NCI-H345 treated with DMSO at 0.1 percent for 48 hours (cell line): ENCODE data around the gene NT5DC2.

Experiments used
- DNase-seq: peaks from one replicate; lab custom pipeline; 2025; ENCODE audit not compliant: unreplicated experiment; lab: John Stamatoyannopoulos, UW

Gene NT5DC2

DNA sequence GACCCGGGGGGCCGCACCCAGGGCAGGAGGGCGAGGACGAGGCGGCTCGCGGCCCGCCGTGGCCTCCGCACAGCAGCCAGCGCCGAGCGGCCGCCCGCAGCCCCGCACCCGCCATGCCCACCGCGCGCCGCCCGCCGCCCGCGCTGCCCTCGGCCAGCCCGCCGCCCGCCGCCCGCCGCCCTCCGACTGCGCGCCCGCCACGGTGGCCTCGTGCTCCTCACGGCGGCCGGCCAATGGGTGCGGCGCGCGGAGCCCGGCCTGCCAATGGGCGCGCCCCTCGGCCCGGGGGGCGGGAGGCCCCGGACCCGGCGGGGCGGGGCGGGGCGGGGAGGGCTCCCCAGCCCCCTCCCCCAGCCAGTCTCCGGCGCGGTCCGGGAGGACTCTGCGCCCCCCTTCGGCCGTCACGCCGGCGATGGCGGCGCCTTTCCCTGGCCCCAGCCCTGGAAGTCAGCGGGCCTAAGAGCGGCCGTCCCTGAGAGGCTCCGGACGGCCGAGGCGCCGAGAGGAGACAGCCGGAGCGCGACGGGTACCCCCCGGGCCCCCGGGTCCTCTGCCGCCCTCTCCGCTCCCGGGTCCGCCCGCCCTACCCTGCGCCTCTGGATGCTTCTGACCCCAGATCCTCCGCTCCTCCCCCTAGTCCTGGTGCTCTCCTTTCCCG lies at the start of gene NT5DC2:
Gene NT5DC2 (minus strand): TSS at position 235 of the 658 bp plus-strand sequence. CDS start 120 bp downstream, at position 115.
- DNase-seq = peak; percentile 43

DNA sequence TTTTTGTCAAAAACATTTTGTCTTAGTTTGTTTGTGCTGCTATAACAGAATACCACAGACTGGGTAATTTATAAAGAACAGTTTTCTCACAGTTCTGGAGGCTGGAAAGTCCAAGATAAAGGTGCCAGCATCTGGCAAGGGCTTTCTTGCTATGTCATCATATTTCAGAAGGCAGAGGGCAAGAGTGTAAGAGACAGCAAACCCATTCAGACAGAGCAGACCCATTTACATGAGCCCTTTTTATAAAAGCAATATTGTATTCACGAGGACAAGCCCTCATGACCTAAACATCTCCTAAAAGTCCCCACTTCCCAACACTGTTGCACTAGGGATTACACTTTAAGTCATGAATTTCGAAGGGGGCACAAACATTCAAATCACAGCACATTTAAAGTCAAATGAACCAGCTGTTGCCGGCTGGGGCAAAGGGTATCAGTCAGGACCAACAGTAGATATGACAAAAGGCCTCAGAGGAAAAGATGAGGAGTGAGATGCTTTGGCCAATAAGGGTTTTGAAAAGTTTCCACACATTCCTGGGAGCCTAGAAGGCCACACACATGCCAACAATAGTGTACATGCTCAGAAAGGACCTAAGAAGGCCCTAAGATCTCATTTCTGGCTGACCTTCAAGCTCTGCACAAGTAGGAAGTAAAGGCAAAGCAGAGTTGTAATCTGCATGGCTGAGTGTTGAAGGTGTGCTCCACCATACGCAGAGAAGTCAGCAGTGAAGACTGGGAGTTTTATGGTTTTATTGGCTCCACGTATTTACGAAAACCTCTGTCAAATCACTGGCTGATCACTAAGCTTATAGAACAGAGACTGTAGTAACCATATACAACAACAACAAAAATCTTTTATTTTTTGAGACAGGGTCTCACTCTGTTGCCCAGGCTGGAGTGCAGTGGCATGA lies 40.7 kb upstream of the NT5DC2 start:
- no peak for DNase-seq

DNA sequence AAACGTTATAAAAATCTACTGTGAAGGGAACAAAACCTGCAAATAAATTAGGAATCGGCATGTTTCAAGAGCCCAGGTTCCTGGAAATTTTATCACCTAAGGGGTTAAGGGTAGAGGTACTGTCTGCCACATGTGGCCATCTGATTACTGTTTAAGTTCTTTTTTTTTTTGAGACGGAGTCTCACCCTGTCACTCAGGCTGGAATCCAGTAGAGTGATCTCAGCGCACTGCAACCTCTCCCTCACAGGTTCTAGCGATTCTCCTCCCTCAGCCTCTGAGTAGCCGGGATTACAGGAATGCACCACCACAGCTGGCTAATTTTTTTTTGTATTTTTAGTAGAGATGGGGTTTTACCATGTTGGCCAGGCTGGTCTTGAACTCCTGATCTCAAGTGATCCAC lies 38.6 kb upstream of the NT5DC2 start:
- DNase-seq = no peak

DNA sequence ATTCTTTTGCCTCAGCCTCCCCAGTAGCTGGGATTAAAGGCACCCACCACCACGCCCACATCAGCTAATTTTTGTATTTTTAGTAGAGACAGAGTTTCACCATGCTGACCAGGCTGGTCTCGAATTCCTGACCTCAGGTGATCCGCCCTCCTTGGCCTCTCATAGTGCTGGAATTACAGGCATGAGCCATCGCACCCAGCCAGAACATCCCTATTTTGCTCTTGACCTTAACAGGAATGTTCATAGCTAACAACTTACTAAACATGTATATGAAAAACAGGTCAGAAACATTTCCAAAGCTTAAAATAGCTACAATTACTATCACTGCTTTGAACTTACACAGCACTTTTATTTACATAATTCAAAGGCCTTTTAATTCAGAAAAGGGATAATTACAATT lies 36.4 kb upstream of the NT5DC2 start:
- no peak for DNase-seq

DNA sequence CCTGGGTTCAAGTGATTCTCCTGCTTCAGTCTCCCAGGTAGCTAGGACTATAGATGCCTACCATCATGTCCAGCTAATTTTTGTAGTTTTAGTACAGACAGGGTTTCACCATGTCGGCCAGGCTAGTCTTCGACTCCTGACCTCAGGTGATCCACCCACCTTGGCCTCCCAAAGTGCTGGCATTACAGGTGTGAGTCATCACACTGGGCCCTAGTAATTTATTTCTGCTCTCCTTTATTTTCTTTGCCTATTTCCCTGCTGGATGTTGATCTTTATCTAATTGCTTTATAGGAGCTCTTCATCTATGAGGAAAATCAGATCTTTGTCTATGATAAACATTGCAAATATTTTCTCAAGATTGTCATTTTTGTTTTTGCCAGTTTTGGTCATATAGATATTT lies 34.4 kb upstream of the NT5DC2 start:
- no peak for DNase-seq

DNA sequence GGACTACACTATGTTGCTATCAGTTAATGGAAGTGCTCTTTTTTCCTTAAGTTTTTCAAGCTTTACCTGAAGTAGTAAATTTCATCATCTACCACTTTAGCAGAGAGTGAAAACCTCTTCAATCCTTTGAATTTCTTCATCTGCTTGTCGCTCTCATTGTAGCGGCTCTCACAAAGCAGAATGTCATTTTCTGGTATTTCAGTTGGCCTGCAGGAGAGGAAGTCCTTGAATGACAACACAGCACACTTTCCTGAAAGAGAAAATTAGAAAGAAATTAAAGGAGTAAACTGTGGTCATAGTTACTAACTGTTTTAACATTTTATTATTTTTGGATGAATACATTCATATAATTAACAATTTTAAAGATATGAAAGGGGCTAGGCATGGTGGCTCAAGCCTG lies 30.3 kb upstream of the NT5DC2 start:
- no peak for DNase-seq

DNA sequence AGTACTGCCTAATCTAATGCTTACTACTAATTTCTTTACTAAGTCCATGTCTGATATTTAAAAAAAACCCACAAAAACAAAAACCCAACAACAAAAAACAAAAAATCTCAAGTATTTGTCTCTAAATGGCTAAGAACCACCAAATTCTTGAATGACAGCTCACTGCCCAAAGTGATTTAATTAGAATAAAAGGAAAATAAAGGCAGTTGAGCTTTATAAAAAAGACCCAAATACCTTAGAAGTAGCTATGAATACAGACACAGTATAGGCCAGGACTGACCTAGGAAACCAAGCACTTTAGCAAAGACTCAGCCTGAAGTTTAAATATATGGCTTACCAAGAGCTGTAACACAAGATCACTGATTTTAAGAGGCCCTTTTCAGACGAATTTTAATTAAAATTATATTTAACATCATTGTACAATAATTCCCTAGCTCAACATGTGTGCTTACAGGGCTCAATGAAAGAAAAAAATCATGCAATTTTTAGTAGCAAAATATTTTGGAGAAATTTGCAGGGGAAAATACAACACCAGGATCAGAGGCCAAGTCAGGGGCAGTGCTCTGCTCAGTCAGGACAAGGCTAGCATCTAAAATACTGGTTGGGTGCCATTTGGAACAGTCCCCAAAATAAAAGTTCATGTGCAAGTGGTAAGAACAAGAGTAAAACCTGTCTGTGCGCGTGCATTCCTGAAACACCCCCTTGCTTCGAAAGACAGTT lies 27.5 kb upstream of the NT5DC2 start:
- DNase-seq = no peak

DNA sequence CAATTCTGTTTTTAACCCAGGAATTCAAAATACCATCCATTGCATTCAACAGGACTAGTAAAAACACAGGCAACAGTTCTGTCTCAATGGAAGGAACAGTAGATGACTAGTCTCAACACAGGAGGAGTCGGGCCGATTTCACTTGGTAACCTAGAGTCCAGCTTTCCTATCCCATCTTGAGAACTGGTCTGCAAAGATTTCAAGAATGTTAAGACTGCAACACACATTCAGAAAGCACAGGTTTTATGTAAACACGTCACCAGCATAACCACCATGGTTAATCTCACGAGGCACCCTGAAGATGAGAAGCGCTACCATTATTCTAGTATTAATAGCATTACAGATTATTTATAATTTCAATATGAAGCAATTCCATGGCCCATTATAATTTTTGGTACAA lies 24.8 kb upstream of the NT5DC2 start:
- no peak for DNase-seq

DNA sequence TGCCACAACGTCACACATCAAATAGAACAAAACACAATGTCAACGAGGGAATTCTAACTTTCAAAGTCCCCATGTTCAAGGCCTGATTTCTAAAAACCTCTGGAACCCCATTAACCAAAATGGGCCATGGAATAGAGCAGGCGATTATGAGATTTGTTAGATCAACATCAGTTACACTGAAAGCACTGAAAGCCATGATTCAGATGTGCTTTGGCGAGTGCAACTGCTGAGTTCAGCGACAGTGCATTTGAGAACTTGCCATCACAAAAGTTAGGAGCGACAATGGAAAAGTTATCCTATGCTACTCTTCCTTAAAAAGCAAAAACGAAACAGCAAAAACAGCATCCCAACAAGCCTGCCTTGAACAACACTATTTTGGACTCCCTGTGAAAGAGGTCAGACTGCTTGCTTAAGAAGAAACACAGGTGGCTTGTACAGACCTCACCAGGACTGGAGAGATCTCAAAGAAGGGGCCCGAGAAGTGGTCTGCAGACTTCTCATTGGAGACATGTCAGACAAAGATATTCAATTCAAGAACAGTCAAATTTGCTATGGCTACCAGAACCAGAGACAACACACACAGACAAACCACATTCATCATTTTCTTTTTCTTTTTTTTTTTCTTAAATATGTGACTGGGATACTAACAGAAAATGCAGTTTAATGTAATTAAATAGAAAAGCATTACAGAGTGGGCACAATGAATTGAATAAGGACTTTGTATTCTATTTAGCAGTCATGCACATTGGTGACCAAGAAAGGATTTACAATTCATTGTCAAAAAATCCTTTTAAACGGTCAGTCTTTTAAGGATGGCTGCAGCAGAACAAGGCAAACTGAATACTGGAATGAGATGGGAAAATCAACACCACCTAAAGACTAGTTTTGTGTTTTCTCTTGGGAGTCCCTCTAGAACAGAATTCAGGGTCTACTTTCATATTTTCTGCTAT lies 23.6 kb upstream of the NT5DC2 start:
- DNase-seq = no peak

DNA sequence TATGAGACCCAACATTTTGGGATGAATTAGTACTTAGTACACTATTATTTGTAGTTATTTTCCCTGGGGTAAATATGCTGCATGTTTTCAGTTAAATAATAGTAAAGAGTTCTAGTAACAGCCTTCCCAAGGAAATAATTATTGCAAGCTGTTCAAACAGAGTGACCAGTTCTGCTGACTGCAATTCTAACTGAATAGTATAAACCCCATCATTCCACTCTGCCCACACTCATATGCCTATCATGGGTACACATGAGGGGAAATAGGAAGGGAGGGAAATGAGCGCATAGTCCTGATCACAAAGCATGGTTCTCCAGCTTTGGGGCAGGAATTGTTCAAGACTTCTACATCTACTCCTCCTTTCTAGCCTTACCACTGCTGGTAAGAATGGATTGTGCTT lies 21.4 kb upstream of the NT5DC2 start:
- no peak for DNase-seq

DNA sequence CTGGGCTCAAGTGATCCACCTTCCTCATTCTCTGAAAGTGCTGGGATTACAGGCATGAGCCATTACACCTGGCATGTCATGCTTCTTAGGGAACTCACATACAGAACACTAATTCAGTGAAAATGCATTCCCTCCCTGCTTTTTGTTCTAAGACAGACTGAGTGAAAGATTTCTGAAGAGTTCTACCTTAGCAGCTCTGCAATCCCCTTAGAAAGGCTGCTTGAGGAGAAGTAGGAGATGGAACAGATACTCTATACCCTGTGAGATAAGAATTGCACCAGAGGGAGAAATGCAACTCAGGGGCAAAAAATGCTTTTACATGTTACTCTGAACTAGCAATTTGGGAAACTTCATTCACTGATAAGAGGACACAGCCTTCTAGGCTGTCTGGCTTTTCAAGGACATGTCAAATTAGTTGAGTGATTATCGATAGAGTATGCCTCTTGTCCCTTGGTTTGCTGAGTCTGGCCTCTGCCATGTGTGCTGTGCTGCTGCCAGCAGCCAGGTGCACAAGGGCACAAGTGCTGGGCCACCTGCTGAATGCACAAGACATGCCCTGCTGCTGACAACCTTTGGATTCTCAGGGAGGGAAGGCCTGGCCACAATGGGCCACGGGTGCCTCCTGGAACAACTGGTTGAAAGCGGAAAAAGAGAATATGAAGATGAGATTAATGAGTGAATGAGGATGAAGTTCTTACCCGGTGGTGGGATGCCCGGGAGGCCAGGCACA lies 20.5 kb upstream of the NT5DC2 start:
- peak; percentile 25 for DNase-seq

DNA sequence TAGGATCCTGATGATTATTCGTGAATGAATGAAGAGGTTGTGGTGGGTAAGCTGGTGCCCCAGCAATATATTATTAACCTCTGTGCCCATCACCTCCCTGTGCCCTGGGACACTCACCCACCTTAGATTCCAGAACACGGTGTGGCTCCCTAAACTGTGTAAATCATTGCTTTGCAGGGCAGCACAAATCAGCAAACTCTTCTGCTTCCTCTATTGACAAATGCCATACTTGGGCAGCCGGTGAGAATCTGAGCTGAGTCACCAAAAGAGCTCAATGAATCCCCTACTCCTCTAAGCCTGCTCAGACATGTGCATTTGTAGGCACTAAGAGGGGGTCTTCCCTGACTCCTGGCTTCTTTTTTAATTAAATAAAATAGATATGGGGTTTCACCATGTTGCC lies 18.4 kb upstream of the NT5DC2 start:
- DNase-seq = no peak

DNA sequence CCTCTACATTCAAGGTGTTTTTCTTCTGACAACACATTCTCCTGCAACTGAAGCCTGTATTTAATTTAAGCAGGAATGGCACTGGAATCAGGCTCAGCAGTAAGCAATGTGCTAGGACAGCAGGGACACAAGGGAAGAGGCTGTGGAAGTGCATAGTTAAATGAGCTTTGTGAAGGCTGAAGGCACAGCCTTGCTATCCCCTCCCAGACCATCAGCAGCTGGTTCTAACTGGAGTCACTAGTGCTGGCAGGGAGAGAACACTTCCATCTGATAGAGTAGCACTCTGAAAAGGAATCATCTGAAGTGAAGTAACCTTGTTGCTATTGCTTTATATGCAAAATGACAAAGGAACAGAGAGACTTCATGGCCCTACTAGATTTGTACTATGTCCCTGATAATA lies 17.5 kb upstream of the NT5DC2 start:
- no peak for DNase-seq

DNA sequence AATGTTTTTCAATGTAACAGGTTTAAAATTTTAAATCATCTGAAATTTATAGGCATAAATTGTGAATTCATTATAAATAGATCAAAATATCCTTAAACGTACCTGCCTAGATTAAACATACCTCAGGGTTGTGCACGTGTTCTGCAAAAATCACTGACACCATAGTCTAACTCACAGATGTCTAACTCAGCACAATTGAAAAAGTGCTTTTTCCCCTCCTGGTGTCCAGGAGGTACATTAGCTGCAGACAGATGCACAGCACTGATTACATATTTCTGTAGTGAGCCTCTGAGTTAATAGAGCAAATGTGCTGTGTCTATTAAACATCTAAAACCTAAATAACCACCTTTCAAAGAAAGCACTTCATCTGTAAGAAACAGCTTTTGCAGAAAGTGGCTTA lies 13.5 kb upstream of the NT5DC2 start:
- no peak for DNase-seq

DNA sequence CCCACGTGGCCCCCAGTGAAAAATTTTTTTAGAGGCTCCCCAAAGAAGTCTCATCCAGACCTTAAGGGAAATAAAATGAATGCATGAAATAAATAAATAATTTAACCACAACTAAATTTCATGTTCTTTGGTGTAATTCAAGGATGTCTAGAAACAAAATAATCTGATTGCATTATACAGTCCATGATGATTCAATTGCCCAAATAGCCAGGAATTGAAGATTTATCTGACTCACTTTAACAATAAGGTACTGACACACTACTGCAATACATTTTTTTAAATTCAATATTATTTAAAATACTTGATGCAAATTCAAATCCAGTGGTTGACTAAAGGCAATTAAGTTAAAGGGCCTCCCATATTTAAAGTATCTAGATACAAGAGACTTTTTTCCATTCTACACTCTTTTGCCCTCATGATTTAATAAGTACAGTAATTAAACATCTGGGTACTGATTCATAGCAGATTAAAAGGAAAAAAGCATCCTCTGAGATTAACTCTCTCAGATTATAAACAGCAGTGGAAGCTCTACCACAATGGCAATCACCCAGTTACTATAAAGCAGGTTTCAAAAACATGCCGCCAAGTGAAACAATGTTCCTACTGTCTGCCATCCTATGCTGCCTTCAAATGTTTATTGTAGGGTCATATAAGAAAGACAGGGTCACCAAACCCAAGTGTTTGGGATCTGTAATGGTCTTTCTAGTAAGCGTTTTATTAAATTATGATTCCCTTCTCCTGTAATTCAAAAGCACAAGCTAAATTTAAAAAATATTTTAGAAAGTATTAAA lies 12.6 kb upstream of the NT5DC2 start:
- DNase-seq = no peak

DNA sequence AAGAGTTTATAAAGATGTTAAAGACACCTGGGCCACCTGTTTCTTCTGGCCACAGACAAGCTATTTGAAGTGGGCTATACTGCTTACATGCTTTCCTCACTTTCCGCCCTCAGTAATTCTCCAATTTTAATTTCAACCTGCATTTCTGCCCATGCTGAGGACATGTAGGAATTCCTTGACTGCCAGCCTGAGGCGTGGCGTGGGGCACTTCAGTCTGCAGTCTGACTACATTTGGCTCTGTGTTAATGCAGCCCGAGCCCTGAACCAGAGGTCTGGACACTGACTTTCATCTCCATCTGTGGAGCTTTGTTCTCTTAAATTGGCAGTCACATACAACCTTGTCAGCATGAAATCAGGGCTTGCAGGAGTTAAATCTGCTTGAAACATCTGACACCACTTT lies 11.3 kb upstream of the NT5DC2 start:
- DNase-seq = no peak

DNA sequence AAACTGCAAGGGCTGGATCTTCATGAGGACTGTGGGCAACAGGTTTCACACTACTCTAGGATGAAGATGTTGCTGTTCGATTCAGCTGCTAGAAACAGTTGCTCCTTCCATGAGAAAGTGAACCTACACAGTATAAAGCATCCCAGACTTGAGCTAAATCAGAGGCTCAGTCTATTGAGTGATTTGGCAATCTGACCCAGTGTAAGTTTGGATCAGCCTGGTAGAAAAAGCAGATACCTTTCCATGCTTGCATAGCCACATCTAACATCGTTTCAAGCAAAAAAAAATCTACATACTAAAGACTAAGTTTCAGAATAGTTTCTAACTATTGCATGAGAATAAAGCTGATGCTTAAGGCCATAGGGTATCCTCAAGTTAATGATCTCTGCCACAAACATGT lies 7.4 kb upstream of the NT5DC2 start:
- no peak for DNase-seq

DNA sequence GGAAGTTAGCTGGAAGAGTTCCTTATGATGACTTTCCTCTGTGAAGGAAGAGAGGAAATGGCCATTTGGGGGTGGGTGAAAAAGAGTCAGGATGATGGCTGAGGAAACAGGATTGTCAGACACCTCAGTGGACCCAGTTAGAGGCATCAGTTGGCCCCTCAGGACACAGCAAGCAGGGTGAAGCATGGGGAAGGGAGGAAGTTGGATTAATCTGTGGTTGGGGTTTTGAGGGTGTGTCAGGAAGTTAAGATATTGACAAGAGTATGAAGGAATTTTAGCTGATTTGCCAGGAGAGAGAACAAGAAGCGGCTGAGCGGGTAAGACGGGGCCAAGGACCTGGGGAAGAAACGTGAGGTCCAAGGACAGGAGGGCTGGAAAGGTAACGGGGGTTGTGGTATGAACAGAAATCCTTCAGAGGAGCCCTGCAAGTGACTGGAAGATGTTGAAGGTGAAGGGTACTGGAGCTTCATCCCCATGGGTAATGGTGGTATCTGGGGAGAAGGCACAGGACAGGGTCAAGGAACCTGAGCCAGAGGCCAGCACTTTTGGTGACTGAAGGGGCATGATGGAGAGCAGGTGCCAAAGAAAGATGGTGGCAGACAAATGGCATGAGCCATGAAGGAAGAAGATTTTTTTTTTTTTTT lies 5.5 kb upstream of the NT5DC2 start:
- no peak for DNase-seq
